SK-N-SH (cell line): ENCODE measurements around the gene FRAS1. TPM values are rescaled to one million over a fixed set of nuclear protein-coding genes. Genes with fewer than 3 reads are reported as not detected.
A peak's percentile ranks its signal among the peaks of the same experiment; 100 is the strongest.
"Not testable (repeated sequence)": the region's sequence is repeated elsewhere in the genome, so short reads cannot be mapped to it uniquely, and the experiment has no call there.

Experiments
- CTCF ChIA-PET: fragments of 300-600, 350-600 bp; formaldehyde crosslinking; extraction: SDS; loops from one replicate; lab custom pipeline; 2021; lab: Yijun Ruan, JAX
- POLR2A ChIA-PET: fragments of 350-600 bp; sonication (Branson Sonifier 250); formaldehyde crosslinking; extraction: SDS; loops from one replicate; lab custom pipeline; 2020; ENCODE audit warnings: antibody characterized with exemption, inconsistent platforms; lab: Yijun Ruan, JAX
- DNase-seq: peaks from one replicate; pipeline ENCODE4 v3.0.0; 2012
- H2AFZ ChIP-seq: fragments of 200-600 bp; sonication (generic); 2 replicates; pipeline ENCODE4 v1.8.1; 2016; ENCODE audit warnings: antibody characterized with exemption, mild to moderate bottlenecking, low read depth
- H3F3A ChIP-seq: fragments of 200-600 bp; sonication (generic); replicated peaks from 2 replicates; pipeline ENCODE3; 2016; ENCODE audit warnings: antibody characterized with exemption, mild to moderate bottlenecking; ENCODE audit not compliant: insufficient read depth
- H3K27ac ChIP-seq, 2 experiments: fragments of 200-500 bp in 1 of 2; fragments of 200-600 bp in 1 of 2; sonication (Bioruptor generic) in 1 of 2; sonication (generic), shearing (Covaris generic) in 1 of 2; 2 replicates each; pipeline versions ENCODE4 v1.5.1 to v1.6.1; 2014 to 2016; ENCODE audit warnings: low read depth in 2 of 2, inconsistent platforms in 1 of 2, low read length in 1 of 2, mild to moderate bottlenecking in 1 of 2, mixed read lengths in 1 of 2
- H3K27me3 ChIP-seq: fragments of 200-600 bp; sonication (generic), shearing (Covaris generic); 2 replicates; pipeline ENCODE4 v1.6.1; 2016; ENCODE audit warnings: mixed run types; ENCODE audit not compliant: insufficient read depth
- H3K36me3 ChIP-seq, 2 experiments: fragments of 200-500 bp in 1 of 2; fragments of 200-600 bp in 1 of 2; sonication (Bioruptor generic) in 1 of 2; sonication (generic) in 1 of 2; replicated peaks in 1 of 2; 2 replicates each; pipeline versions ENCODE3 to v1.5.1; 2014 to 2016; ENCODE audit warnings: low read length in 1 of 2, mild to moderate bottlenecking in 1 of 2; ENCODE audit not compliant: insufficient read depth in 2 of 2, control insufficient read depth in 1 of 2
- H3K4me1 ChIP-seq, 2 experiments: fragments of 200-500 bp in 1 of 2; fragments of 200-600 bp in 1 of 2; sonication (Bioruptor generic) in 1 of 2; sonication (generic), shearing (Covaris generic) in 1 of 2; 2 replicates each; pipeline versions ENCODE4 v1.5.1 to v1.6.1; 2014 to 2016; ENCODE audit warnings: low read depth in 1 of 2, low read length in 1 of 2, mixed run types in 1 of 2; ENCODE audit not compliant: insufficient read depth in 2 of 2, control insufficient read depth in 1 of 2
- H3K4me2 ChIP-seq: fragments of 200-600 bp; sonication (generic), shearing (Covaris generic); 2 replicates; pipeline ENCODE4 v1.6.1; 2017; ENCODE audit warnings: mixed run types
- H3K4me3 ChIP-seq, 2 experiments: fragments of 200-500 bp in 1 of 2; fragments of 200-600 bp in 1 of 2; sonication (Bioruptor generic) in 1 of 2; sonication (generic), shearing (Covaris generic) in 1 of 2; 2 replicates each; pipeline versions ENCODE4 v1.5.1 to v1.8.1; 2014 to 2016; ENCODE audit warnings: low read depth in 2 of 2, inconsistent platforms in 1 of 2, low read length in 1 of 2, mild to moderate bottlenecking in 1 of 2, mixed read lengths in 1 of 2, moderate library complexity in 1 of 2
- H3K79me2 ChIP-seq: fragments of 200-600 bp; sonication (generic); 2 replicates; pipeline ENCODE4 v1.8.1; 2017; ENCODE audit warnings: mild to moderate bottlenecking; ENCODE audit not compliant: insufficient read depth
- H3K9ac ChIP-seq: fragments of 200-600 bp; sonication (generic); 2 replicates; pipeline ENCODE4 v1.6.1; 2017; ENCODE audit warnings: mixed run types
- H3K9me2 ChIP-seq: fragments of 200-600 bp; sonication (generic); 2 replicates; pipeline ENCODE4 v1.6.1; 2017; ENCODE audit warnings: mixed run types
- H3K9me3 ChIP-seq: fragments of 200-600 bp; sonication (generic); 2 replicates; pipeline ENCODE4 v1.6.1; 2017; ENCODE audit warnings: mixed run types, mild to moderate bottlenecking, moderate library complexity
- H4K20me1 ChIP-seq: fragments of 200-600 bp; sonication (generic); 2 replicates; pipeline ENCODE4 v1.6.1; 2017; ENCODE audit warnings: mild to moderate bottlenecking, mixed run types; ENCODE audit not compliant: insufficient read depth
- FOSL2 ChIP-seq: IDR thresholded peaks from 2 replicates; pipeline ENCODE4 v1.4.0; 2012; ENCODE audit warnings: low read depth, mild to moderate bottlenecking, moderate library complexity, borderline replicate concordance
- FOXM1 ChIP-seq: IDR thresholded peaks from 2 replicates; pipeline ENCODE4 v1.4.0; 2012; ENCODE audit warnings: low read depth, mild to moderate bottlenecking
- JUND ChIP-seq: IDR thresholded peaks from 2 replicates; pipeline ENCODE4 v1.4.0; 2012
- MEF2A ChIP-seq: IDR thresholded peaks from 2 replicates; pipeline ENCODE4 v1.4.0; 2012; ENCODE audit warnings: low read depth, borderline replicate concordance
- NRF1 ChIP-seq: IDR thresholded peaks from 2 replicates; pipeline ENCODE4 v1.6.1; 2012; ENCODE audit warnings: low read depth, mild to moderate bottlenecking, low read length
- PBX3 ChIP-seq: IDR thresholded peaks from 2 replicates; pipeline ENCODE4; 2012
- POLR2AphosphoS5 ChIP-seq: IDR thresholded peaks from 2 replicates; pipeline ENCODE4 v1.6.1; 2012; ENCODE audit warnings: low read depth, low read length
- RCOR1 ChIP-seq: fragments of 150-350 bp; IDR thresholded peaks from 2 replicates; pipeline ENCODE4 v1.6.1; 2017; ENCODE audit warnings: antibody characterized with exemption, low read length
- RXRA ChIP-seq: IDR thresholded peaks from 2 replicates; pipeline ENCODE4 v1.4.0; 2012; ENCODE audit warnings: low read depth, mild to moderate bottlenecking, borderline replicate concordance
- TAF1 ChIP-seq: IDR thresholded peaks from 2 replicates; pipeline ENCODE4 v1.6.1; 2012; ENCODE audit warnings: low read depth, mild to moderate bottlenecking, low read length, moderate library complexity, borderline replicate concordance
- TCF12 ChIP-seq: IDR thresholded peaks from 2 replicates; pipeline ENCODE4 v1.4.0; 2012
- YY1 ChIP-seq: IDR thresholded peaks from 2 replicates; pipeline ENCODE4 v1.4.0; 2012; ENCODE audit warnings: low read depth, mild to moderate bottlenecking
- ZBTB33 ChIP-seq: IDR thresholded peaks from 2 replicates; pipeline ENCODE4 v1.4.0; 2012; ENCODE audit warnings: low read depth, borderline replicate concordance
- WGBS: methylation state at CpG from one replicate; pipeline ENCODE4 v1.1.6; 2017; ENCODE audit warnings: low lambda C conversion rate; 5-methylcytosine and 5-hydroxymethylcytosine counted together
- polyA plus RNA-seq, 3 experiments: library from polyadenylated mRNA; depleted of rRNA; stranded (reverse); fragments of >200 nt; gene quantifications; 2 replicates each; pipeline ENCODE4 v1.2.3, GENCODE V29; 2012
- TF ChIP-seq, protein P1 (sequence below): IDR thresholded peaks from 2 replicates; pipeline ENCODE4 v1.6.1; 2012; ENCODE audit warnings: mild to moderate bottlenecking, low read depth, low read length, moderate library complexity

FRAS1 gene
- polyA plus RNA-seq, 1 of the 3 experiments (the other 2 are of a cell fraction) = 8.3 TPM

- H3K27ac ChIP-seq = peak overlapping the region in 1 of 2 experiments; percentile 48; a peak in 3 of 4 replicates
- H3K9me3 ChIP-seq = no peaks in the 10 kb centered on the region
- H2AFZ ChIP-seq = no peak overlapping the region
- no peak overlapping the region for H3K4me3 ChIP-seq
- H3K4me1 ChIP-seq = no peaks in the 10 kb centered on the region; a peak in 2 of 4 replicates
- no peaks in the 10 kb centered on the region for H3K9me2 ChIP-seq
- DNase-seq = no peak
- no peak overlapping the region for H3K9ac ChIP-seq
- ChIA-PET CTCF (interaction anchor here (1.0 kb wide), 1 partner anchor 29 kb away, joined by 3 read pairs; no protein-coding TSS in a partner anchor), POLR2A (no interaction called here)
- no peaks in the 10 kb centered on the region for H3K79me2 ChIP-seq
- no peaks in the 10 kb centered on the region for H3K27me3 ChIP-seq
- peaks cover 14% of the 10 kb centered on the region for H3F3A ChIP-seq
- TF ChIP-seq TAF1 (no peak), TCF12 (peak; percentile 18; the same call in 1 of the 2 replicates), PBX3 (peak; percentile 38; the same call in 1 of the 2 replicates), FOSL2 (no peak), MEF2A (no peak), JUND (0 out of 2 replicates have a peak, but pooled peaks have one; percentile 25), YY1 (no peak), RCOR1 (no peak), NRF1 (no peak), RXRA (peak; percentile 6; the same call in 1 of the 2 replicates), FOXM1 (no peak), ZBTB33 (no peak), POLR2AphosphoS5 (no peak)
- TF ChIP-seq, protein P1, sequence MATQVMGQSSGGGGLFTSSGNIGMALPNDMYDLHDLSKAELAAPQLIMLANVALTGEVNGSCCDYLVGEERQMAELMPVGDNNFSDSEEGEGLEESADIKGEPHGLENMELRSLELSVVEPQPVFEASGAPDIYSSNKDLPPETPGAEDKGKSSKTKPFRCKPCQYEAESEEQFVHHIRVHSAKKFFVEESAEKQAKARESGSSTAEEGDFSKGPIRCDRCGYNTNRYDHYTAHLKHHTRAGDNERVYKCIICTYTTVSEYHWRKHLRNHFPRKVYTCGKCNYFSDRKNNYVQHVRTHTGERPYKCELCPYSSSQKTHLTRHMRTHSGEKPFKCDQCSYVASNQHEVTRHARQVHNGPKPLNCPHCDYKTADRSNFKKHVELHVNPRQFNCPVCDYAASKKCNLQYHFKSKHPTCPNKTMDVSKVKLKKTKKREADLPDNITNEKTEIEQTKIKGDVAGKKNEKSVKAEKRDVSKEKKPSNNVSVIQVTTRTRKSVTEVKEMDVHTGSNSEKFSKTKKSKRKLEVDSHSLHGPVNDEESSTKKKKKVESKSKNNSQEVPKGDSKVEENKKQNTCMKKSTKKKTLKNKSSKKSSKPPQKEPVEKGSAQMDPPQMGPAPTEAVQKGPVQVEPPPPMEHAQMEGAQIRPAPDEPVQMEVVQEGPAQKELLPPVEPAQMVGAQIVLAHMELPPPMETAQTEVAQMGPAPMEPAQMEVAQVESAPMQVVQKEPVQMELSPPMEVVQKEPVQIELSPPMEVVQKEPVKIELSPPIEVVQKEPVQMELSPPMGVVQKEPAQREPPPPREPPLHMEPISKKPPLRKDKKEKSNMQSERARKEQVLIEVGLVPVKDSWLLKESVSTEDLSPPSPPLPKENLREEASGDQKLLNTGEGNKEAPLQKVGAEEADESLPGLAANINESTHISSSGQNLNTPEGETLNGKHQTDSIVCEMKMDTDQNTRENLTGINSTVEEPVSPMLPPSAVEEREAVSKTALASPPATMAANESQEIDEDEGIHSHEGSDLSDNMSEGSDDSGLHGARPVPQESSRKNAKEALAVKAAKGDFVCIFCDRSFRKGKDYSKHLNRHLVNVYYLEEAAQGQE = no peak
- WGBS = 52% methylated on average over 5 of the region's 5 CpGs
- H3K36me3 ChIP-seq = peaks cover 0 to 5% of the 10 kb centered on the region in 2 experiments
- H3K4me2 ChIP-seq = no peak overlapping the region
- H4K20me1 ChIP-seq = no peaks in the 10 kb centered on the region
Measured at GRCh38 chr4:78545275-78546246, 488.4 kb downstream of the FRAS1 start.

- POLR2A ChIA-PET, H2AFZ ChIP-seq, H3K27me3 ChIP-seq, H3K9ac ChIP-seq, CTCF ChIA-PET, H3K36me3 ChIP-seq, DNase-seq, H3K4me1 ChIP-seq, H3K79me2 ChIP-seq, H3K27ac ChIP-seq, H3K9me2 ChIP-seq, H3K4me2 ChIP-seq, H3K4me3 ChIP-seq, H4K20me1 ChIP-seq, H3K9me3 ChIP-seq: not testable (repeated sequence)
- WGBS = 96% methylated on average over 8 of the region's 28 CpGs
- H3F3A ChIP-seq = peaks cover 15% of the 10 kb centered on the region
Measured at GRCh38 chr4:78547899-78548298, 490.8 kb downstream of the FRAS1 start.

DNA sequence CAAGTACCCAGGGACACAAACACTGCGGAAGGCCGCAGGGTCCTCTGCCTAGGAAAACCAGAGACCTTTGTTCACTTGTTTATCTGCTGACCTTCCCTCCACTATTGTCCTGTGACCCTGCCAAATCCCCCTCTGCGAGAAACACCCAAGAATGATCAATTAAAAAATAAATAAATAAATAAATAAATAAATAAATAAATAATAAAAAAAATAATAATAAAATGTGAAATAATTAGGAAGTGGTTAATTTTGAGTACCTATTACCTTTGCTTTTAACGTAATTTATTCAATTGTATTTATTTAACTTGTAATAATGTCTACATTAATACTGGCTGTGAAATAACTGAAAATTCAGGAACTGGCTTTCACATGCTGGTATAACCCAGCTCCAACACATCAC is 491.8 kb downstream of the FRAS1 start:
- H3K4me3 ChIP-seq, H3K27me3 ChIP-seq, H3K9me2 ChIP-seq, H3K27ac ChIP-seq, H4K20me1 ChIP-seq, H3K9ac ChIP-seq, H3K4me1 ChIP-seq, H3K9me3 ChIP-seq, H3K79me2 ChIP-seq, H2AFZ ChIP-seq, H3K4me2 ChIP-seq, DNase-seq, H3K36me3 ChIP-seq, POLR2A ChIA-PET: not testable (repeated sequence)
- peaks cover 15% of the 10 kb centered on the region for H3F3A ChIP-seq
- 93% methylated on average over 2 of the region's 4 CpGs for WGBS
- CTCF ChIA-PET = interaction anchor here (1.0 kb wide), 1 partner anchor 26 kb away, joined by 3 read pairs; no protein-coding TSS in a partner anchor
